Measurements from ENCODE around the gene WDFY4.

WDFY4 gene

DNA sequence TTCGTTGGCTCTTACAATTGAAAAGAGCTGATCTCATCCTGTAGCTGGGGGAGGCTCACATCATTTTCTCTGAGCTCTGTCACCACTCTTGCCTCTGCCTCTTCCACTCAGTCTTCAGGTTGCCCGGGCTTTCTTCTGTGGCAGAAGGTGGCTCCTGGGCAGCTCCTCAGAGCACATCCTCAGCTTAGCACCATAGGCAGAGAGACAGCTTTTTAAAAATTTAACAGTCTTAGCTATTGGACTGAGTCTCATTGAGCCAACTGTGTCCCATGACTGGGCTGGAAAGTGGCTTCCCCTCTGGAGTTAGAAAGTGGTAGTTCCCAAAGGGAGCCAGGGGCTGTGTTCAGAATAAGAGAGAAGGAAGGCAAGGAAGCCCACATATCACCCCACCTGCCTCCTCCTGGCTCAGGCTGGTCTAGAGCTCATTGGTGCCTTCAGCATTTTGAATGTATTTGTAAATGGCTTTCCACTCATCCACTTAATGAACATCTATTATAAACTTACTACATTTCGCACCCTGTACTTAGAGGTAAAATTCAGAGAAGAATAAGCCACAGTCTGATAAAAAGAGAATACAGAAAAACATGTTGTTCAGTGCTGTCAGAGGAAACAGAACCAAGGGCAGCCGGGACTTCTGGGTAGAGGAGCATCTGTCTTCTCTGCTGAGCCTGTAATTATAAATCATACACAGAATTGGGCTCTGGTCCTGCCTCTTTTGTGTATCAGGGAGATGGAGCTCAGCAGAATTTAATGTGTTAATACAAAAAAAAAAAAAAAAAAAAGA, 119.3 kb downstream of the WDFY4 start:
- TF ChIP-seq SUZ12 (IDR thresholded peaks at IDR 0.05): no peak
- TF ChIP-seq, protein P1, sequence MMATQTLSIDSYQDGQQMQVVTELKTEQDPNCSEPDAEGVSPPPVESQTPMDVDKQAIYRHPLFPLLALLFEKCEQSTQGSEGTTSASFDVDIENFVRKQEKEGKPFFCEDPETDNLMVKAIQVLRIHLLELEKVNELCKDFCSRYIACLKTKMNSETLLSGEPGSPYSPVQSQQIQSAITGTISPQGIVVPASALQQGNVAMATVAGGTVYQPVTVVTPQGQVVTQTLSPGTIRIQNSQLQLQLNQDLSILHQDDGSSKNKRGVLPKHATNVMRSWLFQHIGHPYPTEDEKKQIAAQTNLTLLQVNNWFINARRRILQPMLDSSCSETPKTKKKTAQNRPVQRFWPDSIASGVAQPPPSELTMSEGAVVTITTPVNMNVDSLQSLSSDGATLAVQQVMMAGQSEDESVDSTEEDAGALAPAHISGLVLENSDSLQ (IDR thresholded peaks at IDR 0.05): no peak
- TF ChIP-seq FOXM1 (IDR thresholded peaks at IDR 0.05; ENCODE audit: borderline replicate concordance): no peak
- TF ChIP-seq FOXA1 (IDR thresholded peaks at IDR 0.05): no peak
- TF ChIP-seq ELF4 (IDR thresholded peaks at IDR 0.05): no peak
- TF ChIP-seq ZNF384 (IDR thresholded peaks at IDR 0.05): no peak
- no peak for TF ChIP-seq NFRKB (IDR thresholded peaks at IDR 0.05)
- no peak for TF ChIP-seq LEF1 (IDR thresholded peaks at IDR 0.05; ENCODE audit: borderline replicate concordance)
- no peak for TF ChIP-seq ARNT (IDR thresholded peaks at IDR 0.05)
- POLR2A ChIA-PET: no interaction called here
- no peak for DNase-seq (ENCODE audit: extremely low spot score)
- CTCF ChIA-PET: interaction anchor here (0.7 kb wide), 1 partner anchor 14 kb away, joined by 3 read pairs; no protein-coding TSS in a partner anchor

DNA sequence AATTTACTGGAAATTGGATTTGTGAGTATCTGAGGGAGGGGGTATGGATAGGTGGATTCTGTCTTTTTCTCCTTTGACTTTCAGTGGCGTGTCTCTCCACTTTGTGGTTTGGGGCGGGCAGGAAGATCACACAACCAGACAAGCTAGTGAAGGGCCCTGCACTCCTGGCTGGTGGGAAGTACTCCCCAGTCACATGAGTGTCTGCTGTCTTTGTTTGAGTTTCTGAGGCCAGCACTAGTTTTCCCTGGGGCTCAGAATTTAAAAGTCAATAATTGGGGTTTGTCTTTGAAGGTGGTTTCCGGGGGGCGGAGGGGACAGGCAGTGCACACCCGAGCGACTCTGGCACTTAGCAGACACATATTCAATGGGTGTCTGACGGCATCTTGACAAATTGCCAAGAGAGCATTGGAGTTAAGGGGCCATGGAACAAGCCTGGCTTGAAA, 120.1 kb downstream of the WDFY4 start:
- ChIA-PET CTCF (interaction anchor here (0.7 kb wide), 1 partner anchor 13 kb away, joined by 3 read pairs; no protein-coding TSS in a partner anchor), POLR2A (no interaction called here)
- TF ChIP-seq FOXK2 (IDR thresholded peaks at IDR 0.05) (no peak), BHLHE40 (IDR thresholded peaks at IDR 0.05; ENCODE audit: borderline replicate concordance) (no peak), SUZ12 (IDR thresholded peaks at IDR 0.05) (no peak), ZNF384 (IDR thresholded peaks at IDR 0.05) (no peak), TARDBP (IDR thresholded peaks at IDR 0.05) (no peak), ARNT (IDR thresholded peaks at IDR 0.05) (no peak), FOXA1 (IDR thresholded peaks at IDR 0.05) (no peak), SP1 (IDR thresholded peaks at IDR 0.05) (no peak), FOXM1 (IDR thresholded peaks at IDR 0.05; ENCODE audit: borderline replicate concordance) (no peak), LEF1 (IDR thresholded peaks at IDR 0.05; ENCODE audit: borderline replicate concordance) (no peak), ELF4 (IDR thresholded peaks at IDR 0.05) (no peak), CTBP1 (IDR thresholded peaks at IDR 0.05; ENCODE audit: borderline replicate concordance) (no peak), L3MBTL2 (conservative IDR thresholded peaks at IDR 0.05) (no peak), NFRKB (IDR thresholded peaks at IDR 0.05) (no peak), HDGF (IDR thresholded peaks at IDR 0.05; ENCODE audit: borderline replicate concordance) (no peak)
- TF ChIP-seq, protein P1 (IDR thresholded peaks at IDR 0.05): no peak
- no peak for DNase-seq (ENCODE audit: extremely low spot score)

GRCh38 chr10:48805411-48805810, 120.7 kb downstream of the WDFY4 start:
- POLR2A ChIA-PET: no interaction called here
- no peak for TF ChIP-seq FOXM1 (IDR thresholded peaks at IDR 0.05; ENCODE audit: borderline replicate concordance)
- TF ChIP-seq, protein P1 (IDR thresholded peaks at IDR 0.05): no peak
- no peak for TF ChIP-seq SP1 (IDR thresholded peaks at IDR 0.05)
- CTCF ChIA-PET: no interaction called here
- DNase-seq (ENCODE audit: extremely low spot score): no peak

GRCh38 chr10:48805848-48806247, 121.2 kb downstream of the WDFY4 start:
- CTCF ChIA-PET: no interaction called here

DNA sequence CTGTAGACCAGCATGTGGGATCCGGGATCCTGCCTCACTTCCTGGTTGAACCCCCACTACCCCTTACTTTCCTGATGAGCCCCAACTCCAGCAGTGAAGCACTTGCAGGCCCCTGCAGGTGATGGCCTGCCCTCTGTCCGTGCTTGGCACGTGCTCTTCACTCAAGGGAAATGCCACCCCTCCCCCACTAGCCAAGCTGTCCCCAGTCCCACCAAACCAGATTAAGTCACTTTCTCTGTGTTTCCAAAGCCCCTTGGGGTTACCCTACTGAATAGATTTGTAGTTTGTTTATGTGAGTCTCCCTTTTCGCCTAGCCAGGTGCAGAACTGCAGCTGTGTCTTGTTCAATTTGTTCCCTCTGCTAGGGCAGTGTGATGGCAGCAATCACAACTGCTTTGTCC, 121.7 kb downstream of the WDFY4 start:
- ChIA-PET CTCF (no interaction called here), POLR2A (no interaction called here)
- TF ChIP-seq ARNT (IDR thresholded peaks at IDR 0.05) (no peak), LEF1 (IDR thresholded peaks at IDR 0.05; ENCODE audit: borderline replicate concordance) (no peak), TARDBP (IDR thresholded peaks at IDR 0.05) (no peak), L3MBTL2 (conservative IDR thresholded peaks at IDR 0.05) (no peak), BHLHE40 (IDR thresholded peaks at IDR 0.05; ENCODE audit: borderline replicate concordance) (no peak), CTBP1 (IDR thresholded peaks at IDR 0.05; ENCODE audit: borderline replicate concordance) (no peak), HDGF (IDR thresholded peaks at IDR 0.05; ENCODE audit: borderline replicate concordance) (no peak), FOXK2 (IDR thresholded peaks at IDR 0.05) (no peak), NFRKB (IDR thresholded peaks at IDR 0.05) (no peak), SUZ12 (IDR thresholded peaks at IDR 0.05) (no peak), ZNF384 (IDR thresholded peaks at IDR 0.05) (no peak), FOXA1 (IDR thresholded peaks at IDR 0.05) (no peak), SP1 (IDR thresholded peaks at IDR 0.05) (no peak), FOXM1 (IDR thresholded peaks at IDR 0.05; ENCODE audit: borderline replicate concordance) (no peak), ELF4 (IDR thresholded peaks at IDR 0.05) (no peak)
- TF ChIP-seq, protein P1 (IDR thresholded peaks at IDR 0.05): no peak
- DNase-seq (ENCODE audit: extremely low spot score): no peak

More at GRCh38 chr10:48805848-48806247, 121.2 kb downstream of the WDFY4 start:
- TF ChIP-seq BHLHE40 (IDR thresholded peaks at IDR 0.05; ENCODE audit: borderline replicate concordance) (no peak), SUZ12 (IDR thresholded peaks at IDR 0.05) (no peak), TARDBP (IDR thresholded peaks at IDR 0.05) (no peak), CTBP1 (IDR thresholded peaks at IDR 0.05; ENCODE audit: borderline replicate concordance) (no peak), FOXK2 (IDR thresholded peaks at IDR 0.05) (no peak), ELF4 (IDR thresholded peaks at IDR 0.05) (no peak), LEF1 (IDR thresholded peaks at IDR 0.05; ENCODE audit: borderline replicate concordance) (no peak), NFRKB (IDR thresholded peaks at IDR 0.05) (no peak), ARNT (IDR thresholded peaks at IDR 0.05) (no peak), FOXM1 (IDR thresholded peaks at IDR 0.05; ENCODE audit: borderline replicate concordance) (no peak), L3MBTL2 (conservative IDR thresholded peaks at IDR 0.05) (no peak), FOXA1 (IDR thresholded peaks at IDR 0.05) (no peak)
- TF ChIP-seq, protein P1 (IDR thresholded peaks at IDR 0.05): no peak
- DNase-seq (ENCODE audit: extremely low spot score): no peak
- POLR2A ChIA-PET: no interaction called here

All from HEK293T (cell line).